ENCODE results near the gene AQP9. TPM values are rescaled to one million over a fixed set of nuclear protein-coding genes. Genes with fewer than 3 reads are reported as not detected.

The AQP9 gene
- polyA plus RNA-seq, 4 donors = 0.18 to 1.3 (median 0.57) TPM

DNA sequence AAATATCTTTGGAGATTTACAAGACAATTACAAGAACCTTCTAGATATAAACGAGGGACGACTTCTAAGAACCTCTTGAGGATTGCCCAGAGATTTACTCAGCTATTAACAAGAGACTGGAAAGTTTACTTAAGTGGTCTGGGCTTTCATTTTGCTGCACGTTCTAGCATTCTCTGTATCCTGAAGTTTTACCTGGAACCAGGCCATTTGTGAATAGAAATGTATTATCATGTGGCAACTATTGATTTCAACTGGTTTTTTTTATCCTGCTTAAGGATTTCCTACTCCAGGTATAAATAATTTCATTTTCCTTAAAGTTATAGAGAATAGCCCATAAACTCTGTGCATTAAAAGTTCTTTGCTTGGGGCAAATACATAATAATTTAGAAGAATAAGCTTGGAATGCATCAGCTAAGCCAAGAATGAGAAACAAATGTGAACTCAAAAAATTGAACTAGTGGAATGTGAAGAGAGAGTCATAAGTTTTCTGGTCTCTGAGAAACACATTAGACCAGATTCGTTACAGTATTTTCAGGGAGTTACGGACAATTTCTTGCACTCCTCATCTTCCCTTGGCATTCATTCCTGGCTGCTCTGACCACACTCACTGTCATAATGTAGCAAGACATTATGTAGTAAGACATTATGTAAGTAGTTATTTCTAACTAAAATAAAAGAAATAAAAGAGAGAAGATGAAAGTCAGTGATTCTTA, 1.3 kb downstream of the AQP9 start:
- no peak for DNase-seq (ENCODE audit: low read depth in 4 of 4, low spot score in 3 of 4)

DNA sequence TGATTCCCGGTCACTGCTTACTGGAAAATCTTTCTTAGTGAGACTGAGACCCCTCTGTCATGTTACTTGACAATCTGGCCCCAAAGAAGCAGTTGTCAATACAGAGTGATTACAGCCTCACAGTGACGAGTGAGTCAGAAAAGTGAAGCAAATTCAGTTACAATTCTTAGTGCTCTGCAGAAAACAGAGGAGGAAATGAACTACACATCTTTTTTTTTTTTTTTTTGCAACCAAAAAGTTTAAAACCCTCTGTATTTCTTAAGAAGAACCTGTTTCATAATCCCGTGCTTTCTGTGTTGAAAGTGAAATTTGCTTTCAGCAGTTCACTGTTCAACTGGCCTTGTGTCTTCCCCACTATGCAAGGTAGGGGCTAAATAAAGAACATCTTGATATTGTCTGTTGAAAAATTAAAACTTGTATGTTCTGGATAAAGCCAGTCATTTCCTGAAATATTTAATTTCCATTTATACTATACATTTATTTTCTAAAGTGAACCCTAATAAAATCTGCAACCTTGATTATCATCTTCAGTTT, 1.9 kb downstream of the AQP9 start:
- DNase-seq (ENCODE audit: low read depth in 4 of 4, low spot score in 3 of 4) = no peak

- no peak for DNase-seq (ENCODE audit: low read depth in 4 of 4, low spot score in 3 of 4)
These were observed 3.7 kb downstream of the AQP9 start for GRCh38 chr15:58141894-58142293.

DNA sequence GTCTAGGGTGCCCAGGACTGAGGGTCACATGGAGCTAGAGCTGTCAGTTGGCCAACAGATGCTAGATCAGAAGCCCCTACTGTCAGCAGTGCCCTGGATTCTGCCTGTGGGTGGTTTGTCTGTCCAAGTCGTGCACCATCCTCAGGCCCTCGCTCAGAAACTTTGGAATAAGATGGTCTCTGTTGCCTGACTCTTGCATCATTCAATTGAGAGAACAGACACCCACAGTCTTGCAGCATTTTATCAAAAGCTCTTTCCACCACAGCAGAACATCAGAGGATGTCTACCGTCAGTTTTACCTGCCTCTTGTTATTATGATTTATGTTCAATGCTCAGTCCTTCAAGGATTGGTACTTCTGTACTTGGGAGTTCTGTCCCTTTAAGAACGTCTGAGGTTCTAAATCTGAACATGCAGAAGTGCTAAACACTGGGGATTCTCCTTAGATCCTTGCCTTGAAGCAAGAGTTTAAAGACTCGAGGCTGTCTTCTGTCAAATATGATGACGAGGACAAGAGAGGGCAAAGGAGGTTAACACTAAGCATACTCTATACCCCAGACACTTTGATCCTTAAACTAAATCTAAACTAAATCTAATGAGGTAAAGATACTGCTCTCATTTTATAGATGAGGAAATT, 4.8 kb downstream of the AQP9 start:
- no peak for DNase-seq (ENCODE audit: low read depth in 4 of 4, low spot score in 3 of 4)

DNA sequence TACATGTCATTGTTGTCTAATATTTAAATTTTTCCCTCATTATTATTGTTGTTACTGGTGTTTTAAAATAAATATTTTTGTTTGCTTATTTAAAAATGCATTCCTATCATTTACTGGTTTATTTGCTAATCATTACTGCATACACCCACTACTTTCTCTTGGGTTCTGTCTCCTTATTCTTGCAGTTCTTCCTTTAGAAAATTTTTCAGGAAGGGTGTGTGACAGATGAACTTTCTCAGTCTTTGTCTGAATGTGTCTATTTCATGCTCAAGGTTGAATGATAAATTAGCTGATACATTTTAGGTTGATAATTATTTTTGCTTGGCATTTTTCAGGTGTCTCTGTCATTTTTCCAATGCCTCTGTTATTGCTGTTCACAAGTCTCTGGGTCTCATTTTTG, 7.4 kb downstream of the AQP9 start:
- DNase-seq (ENCODE audit: low read depth in 4 of 4, low spot score in 3 of 4) = no peak

- no peak for DNase-seq (ENCODE audit: low read depth in 4 of 4, low spot score in 3 of 4)
These were observed 8.0 kb downstream of the AQP9 start for GRCh38 chr15:58146211-58146610.

DNA sequence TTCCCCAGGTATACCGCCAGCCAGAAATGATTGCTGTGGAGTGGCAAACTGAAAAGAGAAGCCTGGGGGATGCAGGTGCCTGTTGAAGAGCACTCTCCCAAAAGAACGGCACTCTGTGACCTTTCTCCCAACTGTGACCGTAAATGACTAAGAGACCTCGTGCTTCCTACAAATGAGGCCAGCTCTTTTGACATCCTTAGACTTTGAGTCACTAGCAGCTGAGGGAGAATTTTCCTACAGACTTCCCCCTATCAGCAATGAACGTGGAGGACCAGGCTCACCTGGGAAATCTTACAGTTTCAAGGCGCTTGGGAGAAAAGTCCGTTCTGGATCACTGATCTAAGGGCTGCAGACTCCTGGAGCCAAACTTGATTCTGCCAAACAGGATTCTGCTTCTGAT, 8.6 kb downstream of the AQP9 start:
- DNase-seq (ENCODE audit: low read depth in 4 of 4, low spot score in 3 of 4) = peak in 3 of 4 donors; percentile 31 to 46 (median 39)

DNA sequence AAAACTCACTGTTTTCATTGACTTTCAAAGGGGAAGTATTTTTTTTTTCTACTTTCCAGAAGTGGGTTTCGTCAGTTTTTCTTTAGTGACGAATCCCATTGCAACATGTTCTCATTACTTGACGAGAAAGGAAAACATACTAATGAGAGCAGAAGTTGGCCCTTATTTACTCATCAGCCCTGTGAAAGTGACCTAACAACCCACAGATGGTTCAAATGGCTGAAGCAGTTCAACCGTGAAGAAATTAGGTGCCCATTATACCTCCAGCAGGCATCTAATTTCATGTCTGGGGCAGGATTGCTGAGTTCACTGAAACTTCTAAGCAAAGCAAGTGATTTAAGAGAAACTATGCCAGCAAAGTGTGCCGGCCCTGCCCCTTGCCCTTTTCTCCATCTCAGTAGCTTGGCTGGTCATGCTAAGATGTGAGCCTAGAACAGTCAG, 9.0 kb downstream of the AQP9 start:
- DNase-seq (ENCODE audit: low read depth in 4 of 4, low spot score in 3 of 4) = peak; percentile 36 to 56 (median 42)

GRCh38 chr15:58148120-58148519, 9.9 kb downstream of the AQP9 start:
- DNase-seq (ENCODE audit: low read depth in 4 of 4, low spot score in 3 of 4) = no peak

DNA sequence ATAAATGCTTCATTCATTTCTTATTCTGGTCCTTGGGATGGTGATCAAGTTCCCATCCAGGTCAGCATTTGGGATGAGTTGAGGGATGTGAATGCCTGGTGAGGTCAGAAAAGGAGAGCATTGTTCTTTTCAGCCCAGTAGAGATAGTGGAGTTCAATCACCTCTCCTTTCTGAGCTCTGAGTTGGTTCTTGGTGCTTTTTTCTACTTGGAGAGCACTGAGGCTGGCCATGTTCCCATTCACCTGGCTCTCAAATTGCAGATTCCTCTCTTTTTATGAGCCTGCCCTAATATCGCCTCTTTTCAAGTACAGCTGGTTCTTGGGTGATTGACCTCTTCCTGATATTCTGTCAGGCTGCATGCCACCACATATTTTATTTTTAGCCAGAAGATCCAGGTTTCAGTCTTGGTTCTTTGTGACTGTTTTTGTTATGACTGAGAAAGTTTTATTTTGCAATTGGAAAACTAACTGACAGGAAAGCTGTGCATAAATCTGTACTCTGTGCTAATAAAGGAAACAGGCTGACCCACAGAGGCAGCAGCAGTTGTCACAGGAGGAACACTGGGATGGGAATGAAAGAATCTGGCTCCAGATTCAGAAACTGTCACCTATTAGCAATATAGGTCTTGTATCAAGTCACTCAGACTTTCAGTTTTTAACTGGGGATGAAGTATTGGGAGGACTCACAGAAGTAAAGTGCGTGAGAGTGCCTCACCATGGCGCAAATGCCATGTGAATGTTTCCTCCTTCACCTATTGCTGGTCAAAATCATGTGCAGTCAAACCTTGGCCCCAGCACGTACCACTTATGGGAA, 10.7 kb downstream of the AQP9 start:
- no peak for DNase-seq (ENCODE audit: low read depth in 4 of 4, low spot score in 3 of 4)

DNA sequence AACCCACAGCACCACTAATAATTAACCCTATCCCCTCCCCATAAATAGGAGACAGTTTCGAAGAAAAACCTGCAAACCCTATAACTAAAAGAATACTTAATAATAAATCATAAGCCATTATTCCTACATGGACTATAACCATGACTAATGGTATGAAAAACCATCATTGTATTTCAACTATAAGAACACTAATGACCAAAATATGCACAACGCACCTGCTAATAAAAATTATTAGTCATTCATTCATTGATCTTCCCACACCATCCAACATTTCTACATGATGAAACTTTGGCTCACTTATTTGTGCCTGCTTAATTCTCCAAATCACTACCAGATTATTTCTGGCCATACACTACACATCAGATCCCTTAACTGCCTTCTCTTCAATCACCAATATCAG, 16.6 kb downstream of the AQP9 start:
- DNase-seq (ENCODE audit: low read depth in 4 of 4, low spot score in 3 of 4) = no peak

- no peak for DNase-seq (ENCODE audit: low read depth in 4 of 4, low spot score in 3 of 4)
These were observed 21.7 kb downstream of the AQP9 start for GRCh38 chr15:58159827-58160386.

GRCh38 chr15:58161436-58161930, 23.3 kb downstream of the AQP9 start:
- no peak for DNase-seq (ENCODE audit: low read depth in 4 of 4, low spot score in 3 of 4)

GRCh38 chr15:58163985-58164384, 25.8 kb downstream of the AQP9 start:
- no peak for DNase-seq (ENCODE audit: low read depth in 4 of 4, low spot score in 3 of 4)

- DNase-seq (ENCODE audit: low read depth in 4 of 4, low spot score in 3 of 4) = no peak
These were observed 26.7 kb downstream of the AQP9 start for GRCh38 chr15:58164926-58165325.

DNA sequence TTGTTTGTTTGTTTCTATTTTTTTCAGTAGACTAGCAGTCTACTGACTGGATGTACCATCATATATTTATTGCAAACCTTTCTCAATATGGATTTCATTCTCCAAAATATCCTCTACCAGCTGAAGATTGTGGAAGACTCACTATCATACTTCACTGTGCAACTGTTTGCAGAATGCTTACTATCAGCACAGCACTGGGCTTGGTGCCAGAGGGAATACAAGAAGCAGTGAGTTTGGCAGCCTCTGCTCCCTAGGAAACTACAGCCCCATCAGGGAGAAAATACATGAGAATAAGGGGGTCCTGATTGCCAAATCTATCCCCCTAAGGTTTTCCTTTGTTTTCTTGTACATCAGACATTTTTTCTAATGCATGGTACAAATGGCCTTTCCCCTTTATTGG, 27.5 kb downstream of the AQP9 start:
- DNase-seq (ENCODE audit: low read depth in 4 of 4, low spot score in 3 of 4) = peak in 1 of 4 donors; percentile 5

DNA sequence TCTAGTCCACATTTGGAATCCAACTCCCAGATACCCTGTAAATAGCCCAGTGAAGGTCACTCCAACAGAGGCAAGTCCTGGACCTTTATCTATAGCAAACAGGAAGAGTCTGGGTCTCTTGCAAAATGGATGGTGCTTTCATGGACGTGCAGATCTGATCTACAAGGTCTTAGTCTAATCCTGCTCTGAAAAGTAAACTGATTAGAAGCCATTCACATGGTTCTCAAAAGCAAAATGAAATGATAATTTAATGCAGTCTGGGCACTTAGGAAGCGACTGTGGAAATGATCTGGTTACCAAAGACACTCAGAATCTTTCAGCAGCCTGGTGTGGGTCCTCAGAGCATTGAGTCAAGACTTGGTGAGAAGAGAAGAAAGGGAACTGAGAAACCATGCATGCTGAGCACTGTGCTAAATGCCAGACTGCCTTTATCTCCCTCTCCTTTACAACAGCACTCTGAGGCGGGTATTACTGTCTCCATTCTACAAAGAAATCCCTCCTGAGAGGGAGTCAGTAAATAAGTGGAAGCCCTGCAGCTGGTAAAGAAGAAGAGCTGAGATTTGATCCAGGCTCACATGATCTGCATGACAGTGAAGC, 29.0 kb downstream of the AQP9 start:
- DNase-seq (ENCODE audit: low read depth in 4 of 4, low spot score in 3 of 4) = no peak

DNA sequence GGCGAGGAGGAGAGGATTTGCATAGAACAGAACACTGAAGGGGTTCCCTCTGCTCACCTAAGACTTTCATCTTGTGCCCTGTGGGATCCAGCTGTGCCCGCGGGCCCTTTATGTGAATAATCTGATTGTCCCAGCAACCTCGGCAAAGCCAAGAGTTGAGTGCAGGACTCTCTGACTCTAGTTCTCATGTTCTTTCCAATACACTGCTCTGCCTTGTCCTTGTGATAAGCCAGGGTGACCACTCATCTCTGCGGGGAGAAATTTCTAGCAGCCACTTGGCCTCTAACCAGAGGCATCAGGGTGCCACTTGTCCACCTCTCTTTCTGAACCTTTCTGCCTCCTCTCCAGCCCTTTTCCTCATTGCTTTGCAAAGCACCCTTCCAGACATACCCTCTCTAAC, 31.8 kb downstream of the AQP9 start:
- no peak for DNase-seq (ENCODE audit: low read depth in 4 of 4, low spot score in 3 of 4)

DNA sequence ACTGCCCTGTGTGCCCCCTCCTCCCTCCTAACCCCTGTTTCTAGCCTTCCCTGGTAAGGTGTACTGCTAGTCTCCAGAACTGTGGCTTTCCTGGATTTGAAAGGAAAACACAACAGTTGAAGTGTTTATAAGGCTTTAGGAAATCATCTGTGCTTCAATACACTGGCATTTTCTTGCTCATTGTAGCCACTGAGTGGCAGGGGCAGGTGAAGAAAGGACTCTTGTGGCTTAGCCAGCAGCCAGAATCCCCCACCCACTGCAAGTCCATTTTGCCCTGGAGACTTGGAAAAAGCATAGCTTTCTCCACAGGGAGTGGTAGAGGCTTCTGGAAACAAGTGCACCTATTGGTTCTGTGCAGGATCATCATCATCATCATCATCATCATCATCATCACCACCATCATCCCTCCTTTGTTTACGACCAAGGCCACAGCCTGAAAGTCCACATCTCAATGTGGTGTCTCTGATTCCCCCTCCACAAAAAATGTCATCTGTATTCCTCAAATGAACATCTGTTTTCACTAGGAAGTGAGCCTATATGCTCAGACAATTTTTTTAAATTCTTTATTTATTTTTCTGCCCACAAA, 33.4 kb downstream of the AQP9 start:
- DNase-seq (ENCODE audit: low read depth in 4 of 4, low spot score in 3 of 4) = no peak

- no peak for DNase-seq (ENCODE audit: low read depth in 4 of 4, low spot score in 3 of 4)
These were observed 36.5 kb downstream of the AQP9 start for GRCh38 chr15:58174709-58175108.
